ENCODE data around the gene TBX3. TPM values are rescaled to one million over a fixed set of nuclear protein-coding genes. Genes with fewer than 3 reads are reported as not detected.
A peak's percentile ranks its signal among the peaks of the same experiment; 100 is the strongest.

Gene TBX3
- total and polyA plus RNA-seq, 12 donors: 4.0 to 32.4 (median 11.4) TPM

GRCh38 chr12:114682106-114682784 lies 1.7 kb downstream of the TBX3 start:
- H3K27ac ChIP-seq: peak overlapping the region; percentile 78 to 95 (median 88)
- ATAC-seq: no peak
- peaks cover 6 to 49% (median 27%) of the 10 kb centered on the region in 9 donors for H3K4me1 ChIP-seq
- peak overlapping the region; percentile 48 to 88 (median 76) for H3K4me3 ChIP-seq
- intact Hi-C loops (cut with DNase I): loop anchor here in 5 of 10 donors (5.0 to 10.0 kb wide), 10 partner anchors 270 to 1070 kb away; no protein-coding TSS in a partner anchor
- DNase-seq: no peak
- H3K9me3 ChIP-seq: no peaks in the 10 kb centered on the region
- WGBS, 2 donors: 32 to 52% methylated on average over 10 of the region's 10 CpGs
- H3K27me3 ChIP-seq: peaks cover 10 to 96% (median 22%) of the 10 kb centered on the region in 7 donors
- no peak for TF ChIP-seq CTCF (IDR thresholded peaks at IDR 0.05)
- H3K36me3 ChIP-seq: peaks cover 0 to 34% (median 5%) of the 10 kb centered on the region in 9 donors

GRCh38 chr12:114681116-114681871 lies 2.7 kb downstream of the TBX3 start:
- Histone ChIP-seq H3K9me3 (no peaks in the 10 kb centered on the region), H3K4me3 (peak overlapping the region; percentile 48 to 88 (median 76)), H3K27me3 (peaks cover 2 to 96% (median 13%) of the 10 kb centered on the region in 7 donors), H3K4me1 (peaks cover 6 to 48% (median 27%) of the 10 kb centered on the region in 9 donors), H3K27ac (peak overlapping the region in 9 of 10 donors; percentile 84 to 95 (median 91)), H3K36me3 (peaks cover 0 to 44% (median 8%) of the 10 kb centered on the region in 9 donors)
- intact Hi-C loops (cut with DNase I): loop anchor here in 5 of 10 donors (5.0 to 10.0 kb wide), 10 partner anchors 271 to 1071 kb away; no protein-coding TSS in a partner anchor
- WGBS, 2 donors: 43 to 56% methylated on average over 17 of the region's 17 CpGs
- ATAC-seq (no peak), DNase-seq (peak in 1 of 2 donors; percentile 39)
- no peak for TF ChIP-seq CTCF (IDR thresholded peaks at IDR 0.05)

GRCh38 chr12:114680604-114681069 lies 3.3 kb downstream of the TBX3 start:
- WGBS, 2 donors: 48 to 55% methylated on average over 11 of the region's 11 CpGs
- Histone ChIP-seq H3K9me3 (no peaks in the 10 kb centered on the region), H3K4me3 (peak overlapping the region; percentile 48 to 88 (median 76)), H3K4me1 (peaks cover 6 to 52% (median 27%) of the 10 kb centered on the region in 9 donors), H3K36me3 (peaks cover 0 to 51% (median 8%) of the 10 kb centered on the region in 9 donors), H3K27me3 (peaks cover 0 to 89% (median 6%) of the 10 kb centered on the region in 7 donors), H3K27ac (peak overlapping the region in 9 of 10 donors; percentile 22 to 95 (median 91))
- ATAC-seq (no peak), DNase-seq (no peak)
- intact Hi-C loops (cut with DNase I): loop anchor here in 5 of 10 donors (5.0 to 10.0 kb wide), 10 partner anchors 272 to 1072 kb away; no protein-coding TSS in a partner anchor
- no peak for TF ChIP-seq CTCF (IDR thresholded peaks at IDR 0.05)

GRCh38 chr12:114679942-114680341 lies 4.0 kb downstream of the TBX3 start:
- no peaks in the 10 kb centered on the region for H3K9me3 ChIP-seq
- H3K27ac ChIP-seq: peak overlapping the region in 7 of 10 donors; percentile 22 to 95 (median 92)
- WGBS, 2 donors: 65 to 77% methylated on average over 11 of the region's 11 CpGs
- DNase-seq: no peak
- peaks cover 3 to 46% (median 24%) of the 10 kb centered on the region in 9 donors for H3K4me1 ChIP-seq
- H3K27me3 ChIP-seq: peaks cover 0 to 87% (median 0%) of the 10 kb centered on the region in 7 donors
- peaks cover 0 to 55% (median 8%) of the 10 kb centered on the region in 9 donors for H3K36me3 ChIP-seq
- ATAC-seq: no peak
- TF ChIP-seq CTCF (IDR thresholded peaks at IDR 0.05): no peak
- intact Hi-C loops (cut with DNase I): loop anchor here in 6 of 10 donors (5.0 to 10.0 kb wide), 11 partner anchors 272 to 1072 kb away; no protein-coding TSS in a partner anchor
- H3K4me3 ChIP-seq: peak overlapping the region in 9 of 10 donors; percentile 48 to 88 (median 74)
